Measurements from ENCODE around the gene SLC6A15. TPM values are rescaled to one million over a fixed set of nuclear protein-coding genes. Genes with fewer than 3 reads are reported as not detected.

SLC6A15 gene
- total RNA-seq, 2 donors from 2014 or later: 4.2 to 4.7 TPM

GRCh38 chr12:84825149-84825548 is 87.5 kb downstream of the SLC6A15 start:
- Histone ChIP-seq H3K9me3 (ENCODE audit: control insufficient read depth, low read length) (no peaks in the 10 kb centered on the region), H3K27ac (ENCODE audit: low read depth, low read length) (no peak overlapping the region), H3K4me3 (ENCODE audit: low read length) (no peak overlapping the region), H3K9ac (ENCODE audit: extremely low read depth, low read length, poor library complexity, severe bottlenecking) (no peak overlapping the region), H3K36me3 (ENCODE audit: control insufficient read depth, insufficient read depth, low read length) (no peaks in the 10 kb centered on the region), H3K4me1 (ENCODE audit: control insufficient read depth, insufficient read depth, low read length) (no peaks in the 10 kb centered on the region), H3K27me3 (ENCODE audit: control insufficient read depth, insufficient read depth, low read length, poor library complexity, severe bottlenecking) (no peaks in the 10 kb centered on the region)
- Mint-ChIP-seq H3K27ac (no peak overlapping the region), H3K4me3 (no peak overlapping the region), H3K27me3 (ENCODE audit: insufficient read depth) (no peaks in the 10 kb centered on the region), H3K4me1 (peaks cover 7% of the 10 kb centered on the region), H3K9me3 (peaks cover 6% of the 10 kb centered on the region), H3K36me3 (ENCODE audit: low read depth) (no peaks in the 10 kb centered on the region)
- no peak for TF ChIP-seq CTCF (conservative IDR thresholded peaks at IDR 0.05)
- DNase-seq: no peak
- 50% methylated on average over 2 of the region's 2 CpGs for WGBS, 2 experiments (ENCODE audit: insufficient coverage in 1 of 2, insufficient read length in 1 of 2)

- H3K36me3 Mint-ChIP-seq (ENCODE audit: low read depth): no peaks in the 10 kb centered on the region
- Histone ChIP-seq H3K9me3 (ENCODE audit: control insufficient read depth, low read length) (no peaks in the 10 kb centered on the region), H3K36me3 (ENCODE audit: control insufficient read depth, insufficient read depth, low read length) (no peaks in the 10 kb centered on the region), H3K27ac (ENCODE audit: low read depth, low read length) (no peak overlapping the region), H3K9ac (ENCODE audit: extremely low read depth, low read length, poor library complexity, severe bottlenecking) (no peak overlapping the region), H3K4me3 (ENCODE audit: low read length) (no peak overlapping the region), H3K27me3 (ENCODE audit: control insufficient read depth, insufficient read depth, low read length, poor library complexity, severe bottlenecking) (no peaks in the 10 kb centered on the region), H3K4me1 (ENCODE audit: control insufficient read depth, insufficient read depth, low read length) (no peaks in the 10 kb centered on the region)
- no peak for TF ChIP-seq CTCF (conservative IDR thresholded peaks at IDR 0.05)
- no peaks in the 10 kb centered on the region for H3K9me3 Mint-ChIP-seq
- DNase-seq: no peak
- no peak overlapping the region for H3K4me3 Mint-ChIP-seq
- WGBS, 2 experiments (ENCODE audit: insufficient coverage in 1 of 2, insufficient read length in 1 of 2): 90% methylated on average over 2 of the region's 2 CpGs; no CpG with 5 or more reads in 1 of the 2 experiments
- no peaks in the 10 kb centered on the region for H3K4me1 Mint-ChIP-seq
- H3K27me3 Mint-ChIP-seq (ENCODE audit: insufficient read depth): peaks cover 2% of the 10 kb centered on the region
- no peak overlapping the region for H3K27ac Mint-ChIP-seq
Measured at GRCh38 chr12:84822525-84822924, 90.1 kb downstream of the SLC6A15 start.

- H3K9ac ChIP-seq (ENCODE audit: extremely low read depth, low read length, poor library complexity, severe bottlenecking): no peak overlapping the region
- DNase-seq: no peak
- no peaks in the 10 kb centered on the region for H3K4me1 Mint-ChIP-seq
- WGBS, 2 experiments (ENCODE audit: insufficient coverage in 1 of 2, insufficient read length in 1 of 2): 85% methylated on average over 2 of the region's 3 CpGs; no CpG with 5 or more reads in 1 of the 2 experiments
- H3K4me1 ChIP-seq (ENCODE audit: control insufficient read depth, insufficient read depth, low read length): no peaks in the 10 kb centered on the region
- H3K36me3 Mint-ChIP-seq (ENCODE audit: low read depth): no peaks in the 10 kb centered on the region
- no peak overlapping the region for H3K27ac Mint-ChIP-seq
- H3K27me3 Mint-ChIP-seq (ENCODE audit: insufficient read depth): peaks cover 25% of the 10 kb centered on the region
- H3K27me3 ChIP-seq (ENCODE audit: control insufficient read depth, insufficient read depth, low read length, poor library complexity, severe bottlenecking): no peaks in the 10 kb centered on the region
- H3K4me3 ChIP-seq (ENCODE audit: low read length): no peak overlapping the region
- no peak overlapping the region for H3K27ac ChIP-seq (ENCODE audit: low read depth, low read length)
- no peak overlapping the region for H3K4me3 Mint-ChIP-seq
- H3K9me3 Mint-ChIP-seq: no peaks in the 10 kb centered on the region
- no peaks in the 10 kb centered on the region for H3K9me3 ChIP-seq (ENCODE audit: control insufficient read depth, low read length)
- TF ChIP-seq CTCF (conservative IDR thresholded peaks at IDR 0.05): no peak
- H3K36me3 ChIP-seq (ENCODE audit: control insufficient read depth, insufficient read depth, low read length): no peaks in the 10 kb centered on the region
Measured at GRCh38 chr12:84816916-84817695, 95.5 kb downstream of the SLC6A15 start.
